Neural cell (in vitro differentiated cells): ENCODE measurements around the gene PPARG. TPM values are rescaled to one million over a fixed set of nuclear protein-coding genes. Genes with fewer than 3 reads are reported as not detected.
A peak's percentile ranks its signal among the peaks of the same experiment; 100 is the strongest.

Experiments
- H2AFZ ChIP-seq: fragments of 200-600, 300-800 bp; sonication (generic), shearing (Covaris generic); 2 replicates; pipeline ENCODE4 v1.6.0; 2014; ENCODE audit warnings: low read depth, mild to moderate bottlenecking, antibody characterized with exemption, low read length, moderate library complexity
- H3F3A ChIP-seq: fragments of 200-600 bp; shearing (Covaris generic); 2 replicates; pipeline ENCODE4 v1.6.1; 2016; ENCODE audit warnings: mild to moderate bottlenecking, moderate library complexity, mixed read lengths, antibody characterized with exemption, low read length; ENCODE audit not compliant: insufficient read depth, poor library complexity, severe bottlenecking
- H3K27ac ChIP-seq: fragments of 200-600, 300-800 bp; sonication (generic), shearing (Covaris generic); 2 replicates; pipeline ENCODE4 v1.5.1; 2014; ENCODE audit warnings: mild to moderate bottlenecking, low read length, moderate library complexity
- H3K27me3 ChIP-seq: fragments of 300-800, 200-600 bp; sonication (generic), shearing (Covaris generic); 2 replicates; pipeline ENCODE4 v1.6.0; 2014; ENCODE audit warnings: mild to moderate bottlenecking, low read depth, low read length, moderate library complexity; ENCODE audit not compliant: insufficient read depth
- H3K36me3 ChIP-seq: fragments of 300-800, 200-600 bp; sonication (generic), shearing (Covaris generic); 2 replicates; pipeline ENCODE4 v1.5.1; 2014; ENCODE audit warnings: mild to moderate bottlenecking, antibody characterized with exemption, low read length, moderate library complexity; ENCODE audit not compliant: insufficient read depth
- H3K4me2 ChIP-seq: fragments of 300-800, 200-600 bp; sonication (generic), shearing (Covaris generic); 2 replicates; pipeline ENCODE4 v1.6.0; 2014; ENCODE audit warnings: mild to moderate bottlenecking, low read length
- H3K4me3 ChIP-seq: fragments of 300-800, 200-600 bp; sonication (generic), shearing (Covaris generic); 2 replicates; pipeline ENCODE4 v1.5.1; 2014; ENCODE audit warnings: mild to moderate bottlenecking, low read length, moderate library complexity
- H3K79me2 ChIP-seq: fragments of 200-600 bp; shearing (Covaris generic); replicated peaks from 2 replicates; pipeline ENCODE4 v1.6.0; 2014; ENCODE audit warnings: mild to moderate bottlenecking, low read length, moderate library complexity; ENCODE audit not compliant: insufficient read depth
- H3K9ac ChIP-seq: fragments of 300-800, 200-600 bp; sonication (generic), shearing (Covaris generic); 2 replicates; pipeline ENCODE4 v1.6.1; 2016; ENCODE audit warnings: mild to moderate bottlenecking, low read length, mixed read lengths
- H3K9me2 ChIP-seq: fragments of 200-600 bp; shearing (Covaris generic); 2 replicates; pipeline ENCODE4 v1.6.1; 2016; ENCODE audit warnings: mild to moderate bottlenecking, low read length, mixed read lengths; ENCODE audit not compliant: insufficient read depth
- H3K9me3 ChIP-seq: fragments of 200-600, 300-800 bp; sonication (generic), shearing (Covaris generic); 2 replicates; pipeline ENCODE4 v1.6.1; 2016; ENCODE audit warnings: mild to moderate bottlenecking, mixed run types, low read length, moderate library complexity, mixed read lengths
- H4K20me1 ChIP-seq: fragments of 200-600 bp; shearing (Covaris generic); 2 replicates; pipeline ENCODE4 v1.6.1; 2016; ENCODE audit warnings: mild to moderate bottlenecking, mixed run types; ENCODE audit not compliant: insufficient read depth
- CTCF ChIP-seq: fragments of 450-650 bp; IDR thresholded peaks from 2 replicates; pipeline ENCODE4 v1.5.1; 2014; ENCODE audit warnings: antibody characterized with exemption, mild to moderate bottlenecking, moderate library complexity; ENCODE audit not compliant: poor library complexity, severe bottlenecking
- EP300 ChIP-seq: fragments of 450-650 bp; conservative IDR thresholded peaks from 2 replicates; pipeline ENCODE4 v1.6.1; 2014; ENCODE audit warnings: antibody characterized with exemption, mild to moderate bottlenecking, moderate library complexity; ENCODE audit not compliant: poor library complexity, severe bottlenecking
- EZH2 ChIP-seq: fragments of 200-600, 300-800 bp; shearing (Covaris generic), sonication (generic); IDR thresholded peaks from 2 replicates; pipeline ENCODE4 v1.6.1; 2014; ENCODE audit warnings: antibody characterized with exemption, low read length, borderline replicate concordance, mild to moderate bottlenecking; ENCODE audit not compliant: insufficient read depth, poor library complexity, severe bottlenecking
- MXI1 ChIP-seq: fragments of 450-650 bp; conservative IDR thresholded peaks from 2 replicates; pipeline ENCODE4 v1.6.1; 2014; ENCODE audit warnings: antibody characterized with exemption, mild to moderate bottlenecking; ENCODE audit not compliant: poor library complexity, severe bottlenecking
- POLR2AphosphoS5 ChIP-seq: IDR thresholded peaks from 2 replicates; pipeline ENCODE4 v1.6.1; 2012
- RAD21 ChIP-seq: fragments of 450-650 bp; conservative IDR thresholded peaks from 2 replicates; pipeline ENCODE4 v1.6.1; 2014; ENCODE audit warnings: antibody characterized with exemption, mild to moderate bottlenecking, moderate library complexity
- REST ChIP-seq: IDR thresholded peaks from 2 replicates; pipeline ENCODE4 v1.6.1; 2012; ENCODE audit warnings: borderline replicate concordance
- SMC3 ChIP-seq: fragments of 450-650 bp; conservative IDR thresholded peaks from 2 replicates; pipeline ENCODE4 v1.6.1; 2014; ENCODE audit warnings: antibody characterized with exemption, mild to moderate bottlenecking, moderate library complexity; ENCODE audit not compliant: poor library complexity
- TAF1 ChIP-seq: IDR thresholded peaks from 2 replicates; pipeline ENCODE4 v1.6.1; 2012; ENCODE audit warnings: low read depth
- polyA plus RNA-seq: library from polyadenylated mRNA; depleted of rRNA; stranded (reverse); fragments of >200 nt; gene quantifications from 2 replicates; pipeline ENCODE4 v1.2.3, GENCODE V29; 2014

The PPARG gene
- polyA plus RNA-seq, 1 donor from 2014 or later: 0.35 TPM

DNA sequence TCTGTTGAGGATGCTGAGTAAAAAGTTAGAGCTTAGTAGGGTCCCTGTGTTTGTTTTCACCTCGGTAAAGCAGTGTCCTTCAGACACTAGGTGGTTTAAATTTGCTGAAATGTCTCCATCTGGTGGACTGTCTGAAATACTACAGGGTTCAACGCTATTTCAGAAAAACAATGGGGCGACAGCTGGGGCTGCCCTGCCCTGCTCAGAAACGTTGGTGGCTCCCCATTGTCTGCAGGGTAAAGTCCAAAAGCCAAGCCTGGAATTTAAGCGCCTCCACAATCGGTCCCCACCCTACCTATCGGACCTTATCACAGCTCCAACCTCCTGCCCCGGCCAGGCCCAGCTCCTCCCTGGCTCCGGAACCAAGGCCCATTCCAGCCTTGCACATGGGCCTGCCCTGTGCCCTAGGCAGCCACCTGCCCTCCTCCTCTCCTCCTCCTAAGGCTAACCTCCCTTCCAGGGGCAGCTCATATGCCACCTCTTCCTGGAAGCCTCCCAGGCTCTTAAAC, 191.1 kb downstream of the PPARG start:
- no peak overlapping the region for H3K4me2 ChIP-seq
- H3K9ac ChIP-seq: peak overlapping the region; percentile 31
- H4K20me1 ChIP-seq: no peaks in the 10 kb centered on the region
- H3K27ac ChIP-seq: no peak overlapping the region
- TF ChIP-seq EZH2: no peak
- no peak for TF ChIP-seq POLR2AphosphoS5
- TF ChIP-seq SMC3: peak; percentile 95
- TF ChIP-seq EP300: no peak
- peak; percentile 91 for TF ChIP-seq CTCF
- TF ChIP-seq TAF1: no peak
- peak; percentile 88 for TF ChIP-seq RAD21
- TF ChIP-seq REST: no peak
- no peak for TF ChIP-seq MXI1
- H3K9me3 ChIP-seq: no peaks in the 10 kb centered on the region
- no peaks in the 10 kb centered on the region for H3K27me3 ChIP-seq
- no peak overlapping the region for H3K4me3 ChIP-seq
- peaks cover 2% of the 10 kb centered on the region for H3F3A ChIP-seq
- no peaks in the 10 kb centered on the region for H3K36me3 ChIP-seq
- no peaks in the 10 kb centered on the region for H3K79me2 ChIP-seq
- peak overlapping the region; percentile 59 for H2AFZ ChIP-seq
- H3K9me2 ChIP-seq: no peaks in the 10 kb centered on the region

DNA sequence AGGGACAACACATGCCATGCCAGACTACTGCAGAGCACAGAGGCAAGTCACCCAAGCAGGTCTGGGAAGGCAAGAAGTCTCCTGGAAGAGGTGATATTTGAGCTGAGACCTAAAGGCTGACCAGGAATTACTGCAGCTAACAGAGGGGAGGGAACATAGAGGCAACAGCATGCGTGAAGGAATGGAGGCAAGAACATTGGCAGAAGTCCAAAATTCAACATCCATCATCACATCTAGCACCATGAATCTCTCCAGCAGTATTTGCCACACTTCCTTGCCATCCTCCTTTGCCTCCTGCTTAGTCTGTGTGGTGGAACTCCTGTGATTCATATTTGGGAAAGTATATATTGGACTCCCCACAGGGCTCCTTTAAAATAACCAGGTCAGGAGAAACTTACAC, 194.5 kb downstream of the PPARG start:
- Histone ChIP-seq H3K9ac (peak overlapping the region; percentile 89), H3K36me3 (no peaks in the 10 kb centered on the region), H3F3A (peaks cover 2% of the 10 kb centered on the region), H3K4me2 (peak overlapping the region; percentile 97), H3K27me3 (no peaks in the 10 kb centered on the region), H4K20me1 (no peaks in the 10 kb centered on the region), H3K4me3 (peak overlapping the region; percentile 96), H3K27ac (peak overlapping the region; percentile 91), H3K9me3 (no peaks in the 10 kb centered on the region), H3K79me2 (peaks cover 12% of the 10 kb centered on the region), H2AFZ (peak overlapping the region; percentile 74), H3K9me2 (no peaks in the 10 kb centered on the region)
- TF ChIP-seq TAF1: no peak
- no peak for TF ChIP-seq EP300
- no peak for TF ChIP-seq REST
- no peak for TF ChIP-seq CTCF
- TF ChIP-seq POLR2AphosphoS5: no peak
- no peak for TF ChIP-seq EZH2
- no peak for TF ChIP-seq RAD21
- no peak for TF ChIP-seq MXI1
- no peak for TF ChIP-seq SMC3
